Cardiac muscle cell (in vitro differentiated cells and primary cell): ENCODE results near the gene MRPL20. TPM values are rescaled to one million over a fixed set of nuclear protein-coding genes. Genes with fewer than 3 reads are reported as not detected.
"Not testable (repeated sequence)": the region's sequence is repeated elsewhere in the genome, so short reads cannot be mapped to it uniquely, and the experiment has no call there.

Experiments
- DNase-seq, 2 donors: peaks; one replicate each; pipeline versions ENCODE4 v3.0.0 to v3.0.0-alpha.2; 2010 to 2017; ENCODE audit warnings: low read depth in 1 of 2, low spot score in 1 of 2
- H3K27ac ChIP-seq: fragments of 200-600 bp; sonication (generic); 2 replicates; pipeline ENCODE4 v1.5.1; 2016
- H3K27me3 ChIP-seq: fragments of 200-600 bp; sonication (generic); 2 replicates; pipeline ENCODE4 v1.6.0; 2016; ENCODE audit warnings: control low read depth
- H3K36me3 ChIP-seq: fragments of 200-600 bp; sonication (generic); 2 replicates; pipeline ENCODE4 v1.5.1; 2016; ENCODE audit warnings: control low read depth
- H3K4me1 ChIP-seq: fragments of 200-600 bp; sonication (generic); 2 replicates; pipeline ENCODE4 v1.8.1; 2017; ENCODE audit warnings: low read depth, mild to moderate bottlenecking, mixed run types
- H3K4me3 ChIP-seq: fragments of 200-600 bp; sonication (generic); 2 replicates; pipeline ENCODE4 v1.5.1; 2016; ENCODE audit warnings: mild to moderate bottlenecking
- H3K9me3 ChIP-seq: fragments of 200-600 bp; sonication (generic); 2 replicates; pipeline ENCODE4 v1.5.1; 2017; ENCODE audit warnings: low read depth, mild to moderate bottlenecking, control low read depth
- CTCF ChIP-seq: IDR thresholded peaks from 2 replicates; pipeline ENCODE4 v1.5.1; 2012; ENCODE audit warnings: low read depth, mild to moderate bottlenecking, low read length
- polyA plus RNA-seq: library from polyadenylated mRNA; unstranded; fragments of >200 nt; fragmentation: Nextera tagmentation; extraction: Ambion mirVana; gene quantifications from 2 replicates; pipeline ENCODE4 v1.2.1, GENCODE V29; 2016
- total RNA-seq: library from RNA; depleted of rRNA; stranded (reverse); fragments of >200 nt; gene quantifications from 2 replicates; pipeline ENCODE4 v1.2.3, GENCODE V29; 2016

MRPL20 gene
- total and polyA plus RNA-seq, 2 experiments from 2014 or later, result 97.6 to 255 TPM

DNA sequence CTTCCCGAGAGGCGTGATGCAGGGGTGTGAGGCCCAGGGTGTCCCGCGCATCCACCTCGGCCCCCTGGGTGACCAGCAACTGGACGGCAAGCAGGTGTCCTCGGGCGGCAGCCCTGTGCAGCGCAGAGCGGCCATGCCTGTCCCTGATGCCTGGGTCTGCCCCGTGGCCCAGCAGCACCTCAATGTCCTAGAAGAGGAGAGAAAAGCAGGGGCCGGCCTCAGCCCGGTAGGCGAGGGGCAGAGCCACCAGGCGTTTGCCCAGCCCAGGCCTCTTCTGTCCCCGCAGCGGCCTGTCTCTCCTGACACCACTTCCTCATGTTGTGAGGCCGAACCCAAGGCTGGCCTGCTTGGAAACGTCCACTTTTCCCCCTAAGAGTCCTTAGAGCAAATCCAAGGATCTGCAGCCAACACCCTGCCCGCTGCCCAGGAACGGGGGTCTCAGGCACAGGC is 12.3 kb upstream of the MRPL20 start:
- no peak for DNase-seq
- Histone ChIP-seq H3K4me3 (no peak overlapping the region), H3K4me1 (no peaks in the 10 kb centered on the region), H3K27me3 (no peaks in the 10 kb centered on the region), H3K27ac (no peak overlapping the region), H3K36me3 (no peaks in the 10 kb centered on the region), H3K9me3 (no peaks in the 10 kb centered on the region)
- TF ChIP-seq CTCF, result no peak

DNA sequence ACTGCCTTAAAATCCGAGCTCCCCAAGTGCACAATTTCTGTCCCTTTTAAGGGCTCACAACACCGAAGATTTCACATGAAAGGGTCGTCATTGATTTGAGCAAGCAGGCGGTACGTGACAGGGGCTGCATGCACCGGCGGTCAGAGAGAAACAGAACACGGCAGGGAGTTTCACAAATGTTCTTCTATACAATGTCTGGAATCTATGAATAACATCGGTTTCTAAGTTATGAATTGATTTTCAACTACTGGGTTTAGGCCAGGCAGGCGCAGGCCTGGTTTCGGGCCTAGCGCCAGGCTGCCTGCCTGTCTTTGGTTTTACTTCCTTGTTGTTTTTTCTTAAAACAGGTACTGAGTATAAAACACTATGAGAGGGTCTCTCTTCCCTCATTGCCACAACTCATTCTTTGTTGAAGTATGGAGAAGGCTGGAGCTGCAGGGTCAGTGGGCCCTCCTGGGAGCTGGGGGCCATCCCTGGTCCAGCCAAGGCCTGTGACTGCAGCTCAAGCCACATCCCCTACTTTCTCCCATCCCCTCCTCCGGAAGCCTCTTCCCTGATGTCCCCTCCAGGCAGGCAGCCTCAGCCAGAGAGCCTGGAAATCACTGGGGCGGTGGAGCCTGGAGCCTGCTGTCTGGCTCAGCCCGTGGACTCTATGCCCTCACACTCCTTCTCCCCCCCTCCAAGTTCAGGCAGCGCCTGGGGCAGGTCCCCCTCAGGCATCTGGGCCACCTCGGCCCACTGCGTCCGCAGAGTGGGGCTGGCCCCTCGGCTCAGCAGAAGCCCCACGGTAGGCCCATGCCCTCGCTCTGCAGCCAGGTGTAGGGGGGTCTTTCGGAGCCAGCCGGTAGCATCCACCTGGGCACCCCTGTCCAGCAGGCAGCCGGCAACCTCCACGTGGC is 11.6 kb upstream of the MRPL20 start:
- Histone ChIP-seq H3K27me3 (no peaks in the 10 kb centered on the region), H3K27ac (no peak overlapping the region), H3K4me1 (no peaks in the 10 kb centered on the region), H3K36me3 (no peaks in the 10 kb centered on the region), H3K9me3 (no peaks in the 10 kb centered on the region), H3K4me3 (no peak overlapping the region)
- no peak for TF ChIP-seq CTCF
- no peak for DNase-seq

DNA sequence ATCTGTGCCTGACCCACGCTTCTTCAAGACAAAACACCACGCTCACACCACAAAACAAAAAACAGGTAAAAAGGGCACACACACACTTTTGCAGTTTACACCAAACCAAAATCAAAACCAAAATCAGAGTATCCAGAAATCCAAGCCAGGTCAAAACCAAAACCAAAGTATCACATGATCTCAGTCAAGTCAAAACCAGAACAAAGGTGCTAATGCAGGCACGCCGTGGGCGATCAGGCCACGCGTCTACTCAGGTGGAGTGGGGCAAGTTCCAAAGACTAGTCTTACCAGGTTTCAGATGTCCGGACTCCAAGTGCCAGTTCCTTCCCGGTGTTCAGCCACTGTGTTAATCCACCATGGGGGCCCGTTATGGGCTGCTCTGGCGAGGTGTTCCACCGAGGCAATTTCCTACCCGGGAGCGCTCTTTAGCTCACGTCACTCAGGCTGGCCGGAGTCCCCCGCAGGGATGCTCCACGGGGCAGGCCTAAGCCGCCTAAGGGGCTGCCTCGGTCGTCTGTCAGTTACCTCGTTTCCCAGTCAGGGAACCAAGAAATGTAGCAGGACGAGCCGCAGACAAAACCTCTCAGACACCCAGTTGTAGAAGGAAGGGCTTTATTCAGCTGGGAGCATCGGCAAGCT is 10.9 kb upstream of the MRPL20 start:
- H3K27me3 ChIP-seq, H3K4me1 ChIP-seq, DNase-seq, H3K36me3 ChIP-seq, H3K4me3 ChIP-seq, H3K27ac ChIP-seq, H3K9me3 ChIP-seq: not testable (repeated sequence)

GRCh38 chr1:1417396-1417795 is 10.3 kb upstream of the MRPL20 start:
- H3K36me3 ChIP-seq, H3K4me3 ChIP-seq, DNase-seq, H3K9me3 ChIP-seq, H3K27ac ChIP-seq, H3K27me3 ChIP-seq, H3K4me1 ChIP-seq: not testable (repeated sequence)

DNA sequence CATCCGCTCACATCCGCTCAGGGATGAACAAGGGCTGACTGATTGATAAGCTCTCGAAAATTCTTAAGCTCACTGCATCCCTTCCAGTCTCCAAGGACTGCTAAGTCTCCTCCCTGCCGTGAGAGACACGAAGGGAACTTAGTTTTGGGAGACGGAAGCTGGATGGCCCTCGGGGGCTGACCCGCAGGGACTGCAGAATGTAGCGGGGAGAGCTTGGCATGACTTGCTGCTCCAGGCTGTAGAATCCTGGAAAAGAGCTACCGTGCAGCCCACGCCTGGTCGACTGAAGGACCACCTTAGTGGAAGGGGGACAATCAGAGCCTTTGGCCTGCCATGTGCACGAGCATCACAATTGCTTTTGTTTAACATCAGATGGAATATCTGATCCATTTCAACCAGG is 8.7 kb upstream of the MRPL20 start:
- no peaks in the 10 kb centered on the region for H3K36me3 ChIP-seq
- H3K4me1 ChIP-seq, result no peaks in the 10 kb centered on the region
- H3K9me3 ChIP-seq, result no peaks in the 10 kb centered on the region
- no peak overlapping the region for H3K27ac ChIP-seq
- H3K4me3 ChIP-seq, result no peak overlapping the region
- no peak for DNase-seq
- H3K27me3 ChIP-seq, result no peaks in the 10 kb centered on the region
- TF ChIP-seq CTCF, result no peak

DNA sequence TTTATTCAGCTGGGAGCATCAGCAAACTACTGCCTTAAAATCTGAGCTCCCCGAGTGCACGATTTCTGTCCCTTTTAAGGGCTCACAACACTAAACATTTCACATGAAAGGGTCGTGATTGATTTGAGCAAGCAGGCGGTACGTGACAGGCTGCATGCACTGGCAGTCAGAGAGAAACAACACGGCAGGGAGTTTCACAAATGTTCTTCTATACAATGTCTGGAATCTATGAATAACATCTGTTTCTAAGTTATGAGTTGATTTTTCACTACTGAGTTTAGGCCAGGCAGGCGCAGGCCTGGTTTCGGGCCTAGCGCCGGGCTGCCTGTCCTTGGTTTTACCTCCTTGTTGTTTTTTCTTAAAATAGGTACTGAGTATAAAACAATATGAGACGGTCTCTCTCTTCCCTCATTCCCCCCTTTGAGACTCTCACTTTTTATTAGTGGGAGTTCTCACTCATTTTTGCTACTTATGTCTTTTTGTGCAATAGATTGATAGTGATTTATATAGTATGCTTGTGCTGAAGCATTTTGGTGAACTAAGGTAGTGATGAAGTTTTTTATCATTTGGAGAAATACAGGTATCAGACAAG is 5.3 kb upstream of the MRPL20 start:
- not testable (repeated sequence) for H3K27ac ChIP-seq, H3K4me3 ChIP-seq, H3K4me1 ChIP-seq, H3K36me3 ChIP-seq, H3K27me3 ChIP-seq, H3K9me3 ChIP-seq, DNase-seq

DNA sequence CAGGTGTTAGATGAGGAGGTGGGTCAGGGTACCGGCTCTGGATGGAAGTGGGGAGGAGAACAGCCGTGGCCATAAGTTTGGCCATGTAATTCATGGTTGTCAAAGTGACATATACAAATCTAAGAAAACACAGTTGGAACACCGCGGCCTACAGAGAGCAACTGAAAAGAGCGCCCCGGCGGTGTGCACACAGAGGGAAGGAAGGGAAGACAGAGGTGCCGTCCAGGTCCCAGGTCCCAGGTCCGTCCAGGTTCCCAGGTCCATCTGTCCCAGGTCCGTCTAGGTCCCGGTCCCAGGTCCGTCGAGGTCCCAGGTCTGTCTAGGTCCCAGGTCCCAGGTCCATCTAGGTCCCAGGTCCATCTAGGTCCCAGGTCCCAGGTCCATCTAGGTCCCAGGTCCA is 4.5 kb upstream of the MRPL20 start:
- H3K4me1 ChIP-seq, result peaks cover 7% of the 10 kb centered on the region
- H3K27ac ChIP-seq, result no peak overlapping the region
- no peak for DNase-seq
- no peak for TF ChIP-seq CTCF
- no peaks in the 10 kb centered on the region for H3K36me3 ChIP-seq
- H3K27me3 ChIP-seq, result no peaks in the 10 kb centered on the region
- no peaks in the 10 kb centered on the region for H3K9me3 ChIP-seq
- H3K4me3 ChIP-seq, result no peak overlapping the region

GRCh38 chr1:1410238-1410637 is 3.1 kb upstream of the MRPL20 start:
- H3K36me3 ChIP-seq, H3K27me3 ChIP-seq, DNase-seq, H3K27ac ChIP-seq, H3K4me3 ChIP-seq, H3K9me3 ChIP-seq: not testable (repeated sequence)
- H3K4me1 ChIP-seq, result peaks cover 11% of the 10 kb centered on the region
